ENCODE measurements around the gene RNF220.

GRCh38 chr1:44485229-44485933 lies 80.3 kb downstream of the RNF220 start:
- TF ChIP-seq CTCF (optimal IDR thresholded peaks at IDR 0.05 in 1 of 3, IDR thresholded peaks at IDR 0.05 in 1 of 3, conservative IDR thresholded peaks at IDR 0.05 in 1 of 3; ENCODE audit: extremely low read depth in 1 of 3, insufficient read depth in 2 of 3, low read length in 3 of 3) (no peak), EZH2 (IDR thresholded peaks at IDR 0.05; ENCODE audit: low read length) (no peak)
